HG03175 (cell line): ENCODE results near the gene USF1.
"Not testable (repeated sequence)": the region's sequence is repeated elsewhere in the genome, so short reads cannot be mapped to it uniquely, and the experiment has no call there.

Source experiments
- ATAC-seq: cut with Tn5 transposase; IDR thresholded peaks from one replicate; pipeline ENCODE4 v1.9.1; 2021; ENCODE audit warnings: mild to moderate bottlenecking, moderate library complexity; ENCODE audit not compliant: unreplicated experiment

USF1 gene

DNA sequence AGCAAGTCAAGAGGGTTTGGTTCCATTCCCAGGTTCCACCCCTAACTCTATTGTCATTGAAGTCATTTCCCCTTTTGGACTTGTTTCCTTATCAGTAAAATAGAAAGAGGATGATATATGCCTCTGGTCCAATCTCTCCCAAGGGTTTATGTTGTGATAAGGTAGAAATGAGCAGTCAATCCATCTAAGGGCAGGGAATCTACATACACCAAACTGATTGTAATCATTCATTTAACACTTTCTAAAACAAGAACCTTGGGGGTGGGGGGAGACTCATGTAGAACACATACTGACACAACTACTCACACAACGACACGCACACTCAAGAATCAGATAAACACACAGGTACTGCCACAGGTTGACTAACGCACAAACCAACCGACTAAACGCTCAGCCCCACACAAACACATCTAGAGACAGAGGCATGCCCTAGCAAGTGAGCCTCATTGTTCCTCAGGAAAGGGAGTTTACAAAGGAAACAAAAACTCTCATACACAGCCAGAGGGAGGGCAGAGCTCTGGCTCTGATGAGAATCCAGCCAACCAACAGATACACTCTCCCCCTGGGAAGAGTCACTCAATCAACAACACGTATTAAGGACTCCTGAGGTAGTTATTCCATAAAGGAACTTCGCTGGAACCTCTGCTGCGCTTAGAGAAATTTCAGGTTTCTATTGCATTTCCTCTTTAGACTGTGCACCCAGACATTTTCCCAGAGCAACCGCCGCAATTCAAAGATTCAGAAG is 25.9 kb downstream of the USF1 start:
- ATAC-seq: no peak

DNA sequence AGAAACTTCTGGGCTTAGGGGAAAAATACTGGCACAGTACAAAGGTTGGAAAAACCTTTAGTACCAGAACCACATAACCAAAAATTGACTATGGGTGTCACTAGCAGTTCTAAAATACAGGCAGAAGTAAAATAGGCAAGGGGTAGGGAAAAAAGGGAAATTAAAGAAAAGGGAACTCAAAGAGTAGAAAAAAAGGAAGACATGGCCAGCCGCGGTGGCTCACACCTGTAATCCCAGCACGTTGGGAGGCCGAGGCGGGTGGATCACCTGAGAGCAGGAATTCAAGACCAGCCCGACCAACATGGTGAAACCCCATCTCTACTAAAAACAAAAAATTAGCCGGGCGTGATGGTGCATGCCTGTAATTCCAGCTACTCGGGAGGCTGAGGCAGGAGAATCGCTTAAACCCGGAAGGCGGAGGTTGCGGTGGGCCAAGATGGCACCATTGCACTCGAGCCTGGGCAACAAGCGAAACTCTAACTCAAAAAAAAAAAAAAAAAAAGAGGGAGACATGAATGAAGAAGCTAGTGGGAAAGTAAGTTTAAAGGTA is 26.6 kb downstream of the USF1 start:
- ATAC-seq: not testable (repeated sequence)

DNA sequence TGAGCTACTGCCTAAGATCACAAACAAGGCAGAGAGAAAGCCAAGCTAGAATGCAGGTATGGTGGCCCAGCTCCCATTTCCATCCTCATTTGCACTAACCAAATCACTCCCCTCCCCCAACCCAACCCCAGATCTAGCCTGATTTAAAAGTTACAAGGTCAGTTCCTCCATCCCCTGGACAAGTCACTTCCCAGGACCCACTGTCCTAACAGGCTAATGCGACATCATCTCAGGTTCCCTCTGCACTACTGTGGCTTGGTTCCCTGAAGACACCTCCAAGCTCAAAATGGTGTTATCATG is 27.2 kb downstream of the USF1 start:
- no peak for ATAC-seq

DNA sequence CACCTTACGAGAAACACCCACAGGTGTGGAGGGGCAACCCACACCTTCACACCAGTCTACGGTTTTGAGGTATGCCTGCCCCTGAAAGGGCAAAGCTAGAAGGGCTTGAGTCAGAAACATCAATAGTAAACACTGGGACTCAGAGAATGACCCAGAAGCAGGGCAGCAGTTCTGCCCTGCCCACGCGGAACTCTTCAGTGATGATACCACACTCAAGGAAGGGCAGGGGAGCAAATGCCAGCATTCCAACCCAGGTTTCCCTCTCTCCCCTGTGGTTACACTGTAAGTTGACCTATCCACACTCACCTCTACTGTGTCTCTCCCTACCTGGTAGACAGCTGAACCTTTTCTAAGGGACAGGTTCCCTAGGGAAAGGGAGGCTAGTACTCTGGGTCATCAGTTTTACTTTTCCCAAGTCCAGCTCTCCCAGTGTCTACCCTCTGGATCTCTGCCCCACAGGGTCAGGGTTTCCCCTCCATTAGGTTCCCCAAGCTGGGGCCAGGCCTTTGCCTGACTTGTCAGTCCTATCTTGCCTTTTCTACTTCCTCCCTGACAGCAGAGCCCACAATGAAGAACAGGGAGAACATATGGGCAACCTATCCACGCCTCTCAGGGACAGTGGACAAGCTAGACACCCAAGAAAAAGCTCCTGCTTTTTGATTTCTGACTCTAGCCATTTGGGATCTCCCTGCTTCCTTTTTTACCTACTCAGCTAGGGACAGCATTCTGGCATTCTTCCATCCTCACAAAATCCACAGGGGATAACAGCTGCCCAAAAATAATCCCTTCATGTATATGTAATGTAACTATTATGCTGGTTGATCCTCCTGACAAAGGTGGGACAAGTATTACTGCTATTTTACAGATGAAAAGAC is 27.8 kb downstream of the USF1 start:
- no peak for ATAC-seq

DNA sequence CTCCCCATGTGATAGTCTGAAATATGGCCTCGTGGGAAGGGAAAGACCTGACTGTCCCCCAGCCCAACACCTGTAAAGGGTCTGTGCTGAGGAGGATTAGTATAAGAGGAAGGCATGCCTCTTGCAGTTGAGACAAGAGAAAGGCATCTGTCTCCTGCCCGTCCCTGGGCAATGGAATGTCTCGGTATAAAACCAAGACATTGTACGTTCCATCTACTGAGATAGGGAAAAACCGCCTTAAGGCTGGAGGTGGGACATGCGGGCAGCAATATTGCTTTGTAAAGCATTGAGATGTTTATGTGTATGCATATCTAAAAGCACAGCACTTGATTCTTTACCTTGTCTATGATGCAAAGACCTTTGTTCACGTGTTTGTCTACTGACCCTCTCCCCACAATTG is 28.6 kb downstream of the USF1 start:
- ATAC-seq: not testable (repeated sequence)

DNA sequence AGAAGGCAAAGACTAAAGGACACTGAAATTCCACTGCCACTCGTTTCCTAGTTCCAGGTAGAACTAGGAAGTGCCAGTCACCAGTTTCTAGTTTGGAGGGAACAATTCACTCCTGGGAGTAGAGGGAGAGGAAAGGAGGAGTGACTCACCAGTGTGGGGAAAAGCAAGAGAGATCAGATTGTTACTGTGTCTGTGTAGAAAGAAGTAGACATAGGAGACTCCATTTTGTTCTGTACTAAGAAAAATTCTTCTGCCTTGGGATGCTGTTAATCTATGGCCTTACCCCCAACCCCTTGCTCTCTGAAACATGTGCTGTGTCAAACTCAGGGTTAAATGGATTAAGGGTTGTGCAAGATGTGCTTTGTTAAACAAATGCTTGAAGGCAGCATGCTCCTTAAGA is 29.1 kb downstream of the USF1 start:
- not testable (repeated sequence) for ATAC-seq

DNA sequence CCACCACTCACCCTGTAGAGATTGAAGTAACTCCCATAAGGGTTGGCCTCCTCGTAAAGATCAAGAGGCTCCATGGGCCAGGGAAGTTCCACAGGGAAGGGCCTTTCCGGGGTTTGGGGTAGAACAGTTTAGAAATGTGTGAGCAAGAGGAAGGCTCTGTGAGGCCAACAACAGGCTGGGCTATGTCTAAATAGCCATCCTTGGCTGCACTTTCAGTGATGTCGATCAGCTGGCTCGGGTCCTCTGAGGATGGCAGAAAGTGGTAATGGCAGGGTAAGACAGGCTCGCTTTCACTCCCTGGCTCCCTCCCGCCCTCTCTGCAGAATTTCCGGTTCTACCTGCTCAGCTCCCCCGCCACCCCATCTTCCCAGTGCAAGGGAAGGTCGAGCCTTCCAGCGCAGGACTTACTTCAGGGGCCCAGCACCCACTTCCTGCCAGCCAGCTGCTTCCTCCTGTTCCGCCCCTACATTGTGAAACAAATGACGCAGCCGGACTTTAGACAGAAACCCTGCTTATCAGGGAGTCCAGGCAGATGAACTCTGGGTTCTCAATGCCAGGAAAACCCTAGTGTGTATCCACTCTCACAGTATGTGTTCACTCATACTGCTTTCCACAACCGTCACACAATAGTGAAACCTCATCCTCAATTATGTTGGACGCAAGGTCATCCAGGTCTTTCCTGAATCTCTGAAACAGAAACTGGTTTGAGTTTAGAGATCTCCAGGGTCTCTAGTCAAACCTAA is 32.1 kb downstream of the USF1 start:
- ATAC-seq: peak; percentile 91

DNA sequence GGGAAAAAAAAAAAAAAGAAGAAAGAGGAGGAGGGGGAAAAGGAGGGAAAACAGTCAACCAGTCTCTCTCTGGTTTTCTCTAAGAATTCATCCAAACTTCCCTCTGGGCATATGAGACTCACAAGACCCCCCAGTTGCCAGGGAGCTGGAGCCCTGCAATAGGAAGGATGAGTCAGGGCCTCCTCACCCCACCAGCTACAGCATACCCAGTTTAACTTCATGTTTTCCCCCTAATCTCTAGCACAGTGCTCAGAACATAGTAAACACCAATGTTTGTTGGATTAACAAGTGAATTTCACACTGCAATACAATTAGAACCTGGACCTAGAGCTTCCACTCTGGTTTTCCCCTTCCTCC is 32.7 kb downstream of the USF1 start:
- peak; percentile 14 for ATAC-seq

DNA sequence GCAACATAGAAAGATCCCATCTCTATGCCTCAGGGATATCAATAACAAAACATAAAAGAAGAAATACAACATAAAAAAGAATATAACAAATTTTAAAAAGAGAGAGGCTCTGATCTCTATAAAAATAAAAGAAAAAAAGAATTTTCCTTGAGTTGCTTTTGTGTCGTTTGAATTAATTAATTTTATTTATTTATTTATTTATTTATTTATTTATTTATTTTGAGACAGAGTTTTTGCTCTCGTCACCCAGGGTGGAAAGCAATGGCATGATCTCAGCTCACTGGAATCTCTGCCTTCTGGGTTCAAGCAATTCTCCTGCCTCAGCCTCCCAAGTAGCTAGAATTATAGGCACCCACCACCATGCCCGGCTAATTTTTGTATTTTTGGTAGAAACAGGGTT is 33.4 kb downstream of the USF1 start:
- no peak for ATAC-seq

DNA sequence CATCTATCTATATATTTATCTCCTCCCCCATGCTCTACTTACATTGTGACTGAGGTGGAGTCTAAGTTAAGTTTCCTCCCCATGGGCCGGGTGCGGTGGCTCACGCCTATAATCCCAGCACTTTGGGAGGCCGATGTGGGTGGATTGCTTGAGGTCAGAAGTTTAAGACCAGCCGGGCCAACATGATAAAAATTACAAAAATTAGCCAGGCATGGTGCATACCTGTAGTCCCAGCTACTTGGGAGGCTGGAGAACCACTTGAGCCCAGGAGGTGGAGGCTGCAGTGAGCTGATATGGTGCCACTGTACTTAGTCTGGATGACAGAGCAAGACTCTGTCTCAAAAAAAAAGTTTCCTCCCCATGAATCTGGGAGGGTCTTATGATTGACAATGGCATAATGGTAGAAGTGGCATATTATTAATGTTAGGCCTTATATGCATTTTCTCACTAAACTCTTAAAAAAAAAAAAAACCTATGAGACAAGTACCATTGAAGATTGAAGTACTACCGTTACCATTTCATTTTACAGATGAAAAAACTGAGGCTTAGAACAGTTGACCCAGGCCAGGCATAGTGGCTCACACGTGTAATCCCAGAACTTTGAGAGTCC is 36.1 kb downstream of the USF1 start:
- ATAC-seq: no peak

DNA sequence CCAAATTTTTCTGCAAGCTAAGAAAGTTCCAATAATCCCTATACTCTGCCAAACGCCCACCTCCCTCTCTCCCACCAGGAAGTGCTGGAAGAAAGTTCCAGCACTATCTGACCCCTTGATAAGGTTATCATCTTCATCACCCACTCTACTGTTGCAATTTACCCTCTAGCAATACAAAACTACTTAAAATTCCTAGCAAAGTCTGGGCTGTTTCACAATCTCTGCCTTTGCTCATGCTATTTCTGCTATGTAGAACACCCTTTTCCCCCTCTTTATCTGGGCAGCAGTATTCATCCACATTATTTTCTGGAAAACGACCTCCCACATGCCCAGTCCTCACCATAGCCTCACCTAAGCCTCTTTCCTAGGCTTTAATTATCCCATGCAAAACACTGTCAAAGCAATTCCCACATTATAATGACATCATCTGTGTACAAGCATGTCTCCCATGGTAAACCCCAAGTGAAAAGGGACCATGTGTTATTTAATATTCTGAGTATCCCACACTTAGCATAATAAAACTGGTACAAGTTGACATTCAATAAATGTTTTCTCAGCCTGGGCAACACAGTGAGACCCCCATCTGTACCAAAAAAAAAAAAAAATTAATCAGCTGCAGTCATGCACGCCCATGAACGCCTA is 36.8 kb downstream of the USF1 start:
- ATAC-seq: no peak

DNA sequence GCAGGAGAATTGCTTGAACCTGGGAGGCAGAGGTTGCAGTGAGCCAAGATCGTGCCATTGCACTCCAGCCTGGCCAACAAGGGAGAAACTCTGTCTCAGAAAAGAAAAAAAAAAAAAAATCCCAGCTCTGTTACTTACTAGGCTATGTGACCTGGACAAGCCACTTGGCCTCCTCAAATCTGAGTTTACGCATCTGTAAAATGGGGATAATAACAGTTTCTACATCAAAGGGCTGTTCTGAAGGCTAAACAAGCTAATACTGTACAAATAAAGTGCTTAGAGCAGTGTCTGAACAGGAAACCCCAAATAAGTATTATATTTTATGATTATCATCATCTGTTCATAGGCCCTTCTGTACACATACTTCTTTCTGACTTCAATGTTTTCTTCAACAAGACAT is 38.4 kb downstream of the USF1 start:
- ATAC-seq: no peak

DNA sequence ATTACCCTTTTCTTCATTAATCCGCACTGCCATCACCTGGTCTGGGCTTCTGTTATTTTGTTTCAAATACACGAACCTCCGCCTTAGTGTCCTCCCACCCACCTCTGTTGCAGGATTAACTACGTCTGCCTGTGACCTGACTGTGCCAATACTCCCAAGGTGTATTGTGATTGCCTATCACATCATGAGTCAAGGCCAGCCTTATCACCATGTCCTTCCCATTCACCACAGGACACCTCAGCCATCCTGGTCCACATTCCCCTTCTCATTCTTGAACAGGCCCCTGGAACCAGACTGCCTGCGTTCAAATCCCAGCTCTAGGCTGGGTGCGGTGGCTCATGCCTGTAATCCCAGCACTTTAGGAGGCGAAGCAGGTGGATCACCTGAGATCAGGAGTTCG is 39.2 kb downstream of the USF1 start:
- no peak for ATAC-seq

DNA sequence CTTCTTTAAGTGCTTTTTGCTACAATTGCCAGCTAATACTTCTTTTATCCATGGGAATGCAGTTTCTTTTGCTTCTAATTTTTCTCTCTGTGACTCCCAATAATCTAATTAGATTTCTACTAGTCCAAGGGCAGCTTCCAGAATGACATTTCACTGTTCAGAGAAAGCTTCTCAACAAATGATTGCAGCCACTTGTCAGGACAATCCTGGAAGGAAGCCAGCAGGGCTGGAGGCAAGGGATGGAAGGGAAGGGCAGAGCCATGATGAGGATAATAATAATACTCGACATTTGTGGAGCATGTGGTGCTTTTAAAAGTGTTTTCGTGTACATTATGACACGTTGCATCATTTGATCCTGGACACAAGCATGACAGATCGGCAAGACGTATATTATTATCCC is 44.3 kb downstream of the USF1 start:
- ATAC-seq: no peak

DNA sequence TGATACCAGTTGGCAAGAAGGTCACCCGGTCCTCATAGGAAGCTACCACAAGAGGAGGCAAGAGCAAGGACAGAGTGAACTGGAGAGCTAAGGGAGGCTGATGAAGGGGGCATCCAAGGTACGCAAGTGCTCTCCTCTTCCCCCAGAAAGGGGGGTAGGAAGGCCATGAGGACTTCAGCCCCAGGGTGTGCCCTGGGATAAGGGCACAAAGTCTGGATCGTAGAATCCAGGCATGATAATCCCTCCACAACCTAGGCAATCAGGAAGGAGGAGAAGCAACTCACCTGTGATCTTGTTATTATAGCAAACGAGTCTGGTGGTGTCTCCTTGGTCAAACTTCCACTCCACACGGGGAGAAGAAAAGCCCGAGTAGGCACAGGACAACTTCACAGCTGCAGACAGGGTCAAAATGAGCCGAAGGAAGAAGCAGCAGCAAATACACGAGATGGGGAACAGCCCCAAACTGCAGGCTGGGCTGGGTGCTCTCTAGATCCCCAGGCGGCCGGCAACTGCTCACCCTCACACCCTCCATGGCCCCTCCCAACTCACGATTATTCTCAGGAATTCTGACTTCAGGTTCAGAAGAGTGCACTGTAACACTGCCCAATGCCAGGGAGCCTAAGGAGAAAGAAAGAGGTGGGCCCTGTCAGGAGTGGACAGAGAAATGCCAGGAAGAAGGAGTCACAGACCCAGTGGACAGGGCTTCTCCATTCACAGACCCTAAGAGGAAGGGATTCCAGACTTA is 44.9 kb downstream of the USF1 start:
- ATAC-seq: no peak

DNA sequence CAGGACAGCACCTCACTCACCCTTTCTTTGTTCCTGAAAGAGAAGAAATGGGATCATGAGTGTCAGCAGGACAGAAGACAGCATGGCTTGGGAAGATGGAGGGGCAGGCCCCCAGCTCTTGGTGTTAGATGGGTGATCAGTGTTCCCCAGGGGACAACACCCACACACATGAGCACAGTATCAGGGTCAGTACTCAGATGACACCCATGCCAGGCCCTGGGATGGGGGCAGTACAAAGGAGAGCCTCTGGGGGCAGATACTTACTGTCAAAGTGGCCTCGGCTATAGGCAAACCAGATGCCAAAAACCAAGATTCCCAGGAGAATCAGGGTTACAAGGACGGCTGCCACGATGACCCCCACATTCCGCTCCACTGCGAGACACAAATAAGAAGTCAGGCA is 46.4 kb downstream of the USF1 start:
- ATAC-seq: no peak

DNA sequence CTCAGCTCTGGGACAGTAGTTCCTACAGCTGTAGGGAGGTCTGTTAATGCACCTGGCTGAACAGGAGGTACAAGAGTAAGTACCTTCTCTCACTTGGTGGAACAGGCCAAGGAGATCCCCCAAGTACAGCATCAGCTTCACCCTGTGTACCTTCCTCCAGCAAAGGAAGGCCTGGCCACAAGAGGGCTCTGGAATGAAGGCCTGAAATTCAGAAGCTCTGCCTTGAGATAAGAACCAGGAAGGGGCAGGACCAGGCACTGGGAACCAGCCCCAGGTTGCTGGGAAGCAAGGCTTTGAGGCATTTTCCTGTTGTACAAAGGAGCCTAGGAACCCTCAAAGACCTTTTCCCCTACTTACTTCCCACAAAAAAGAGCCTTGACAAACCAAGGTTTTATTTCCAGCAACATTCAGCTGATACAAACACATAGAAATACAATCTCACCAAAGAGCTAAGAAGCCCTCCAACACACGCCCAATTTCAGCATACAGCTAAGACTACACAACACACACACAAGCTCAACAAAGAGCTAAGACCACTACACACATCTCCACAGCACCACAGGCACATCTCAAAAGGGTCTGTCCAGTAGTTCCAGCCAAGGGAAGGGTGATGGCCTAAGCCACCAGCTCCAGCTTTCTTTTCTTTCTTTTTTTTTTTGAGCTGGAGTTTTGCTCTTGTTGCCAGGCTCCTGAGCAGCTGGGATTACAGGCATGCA is 48.3 kb downstream of the USF1 start:
- no peak for ATAC-seq

DNA sequence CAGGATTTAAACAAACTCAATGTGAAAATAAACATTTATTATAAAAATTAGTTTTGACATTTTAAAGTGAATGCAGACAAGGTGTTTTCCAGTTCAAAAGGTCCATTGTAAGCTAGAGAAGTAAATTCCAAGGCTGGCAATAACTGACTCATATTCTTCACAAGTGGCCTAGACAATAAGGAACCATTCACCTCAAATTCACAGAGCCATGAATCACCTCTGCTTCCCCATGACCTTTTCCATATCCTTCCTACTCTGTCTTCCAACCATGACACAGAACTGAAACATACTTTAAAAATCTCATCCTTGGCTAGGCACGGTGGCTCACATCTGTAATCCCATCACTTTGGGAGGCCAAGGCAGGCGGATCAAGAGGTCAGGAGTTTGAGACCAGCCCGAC is 49.6 kb downstream of the USF1 start:
- no peak for ATAC-seq

DNA sequence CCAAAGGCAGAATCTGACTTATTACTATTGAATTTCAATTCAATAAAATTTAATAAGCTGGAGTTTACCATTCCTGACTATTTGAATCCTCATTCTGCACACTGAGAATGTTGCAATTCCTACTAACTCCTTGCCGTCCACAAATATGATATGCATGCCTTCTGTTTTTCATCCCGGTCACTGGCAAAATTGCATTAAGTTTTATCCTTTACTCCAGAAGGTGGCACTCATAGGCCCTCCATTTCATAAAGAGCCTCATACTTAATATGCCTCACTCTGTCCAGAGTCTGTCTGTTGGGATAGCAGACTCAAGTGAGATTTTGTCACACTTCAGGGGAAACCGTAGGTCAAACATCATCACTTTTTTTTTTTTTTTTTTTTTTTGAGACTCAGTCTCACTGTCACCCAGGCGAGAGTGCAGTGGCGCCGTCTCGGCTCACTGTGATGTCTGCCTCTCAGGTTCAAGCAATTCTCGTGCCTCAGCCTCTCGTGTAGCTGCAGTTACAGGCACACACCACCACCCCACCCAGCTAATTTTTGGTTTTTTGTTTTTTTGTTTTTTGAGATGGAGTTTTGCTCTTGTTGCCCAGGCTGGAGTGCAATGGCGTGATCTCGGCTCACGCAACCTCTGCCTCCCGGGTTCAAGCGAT is 52.1 kb downstream of the USF1 start:
- ATAC-seq: no peak
